GM18519 (cell line): ENCODE measurements around the gene LCE5A.
"Not testable (repeated sequence)": the region's sequence is repeated elsewhere in the genome, so short reads cannot be mapped to it uniquely, and the experiment has no call there.

Experiments
- ATAC-seq: cut with Tn5 transposase; IDR thresholded peaks from one replicate; pipeline ENCODE4 v1.9.1; 2021; ENCODE audit warnings: mild to moderate bottlenecking, moderate library complexity; ENCODE audit not compliant: unreplicated experiment, low FRiP score

Gene LCE5A

GRCh38 chr1:152510503-152510902 lies at the start of gene LCE5A:
Gene LCE5A (plus strand): TSS chr1:152510803. CDS start chr1:152511535, 732 bp downstream.
- ATAC-seq, result no peak

GRCh38 chr1:152461544-152461943 lies 49.1 kb upstream of the LCE5A start:
- no peak for ATAC-seq

- no peak for ATAC-seq
These were observed 48.0 kb upstream of the LCE5A start for GRCh38 chr1:152462636-152463035.

- no peak for ATAC-seq
These were observed 44.4 kb upstream of the LCE5A start for GRCh38 chr1:152466217-152466616.

GRCh38 chr1:152473887-152474537 lies 36.6 kb upstream of the LCE5A start:
- no peak for ATAC-seq

- no peak for ATAC-seq
These were observed 30.6 kb upstream of the LCE5A start for GRCh38 chr1:152479792-152480595.

GRCh38 chr1:152481869-152482664 lies 28.5 kb upstream of the LCE5A start:
- no peak for ATAC-seq

- no peak for ATAC-seq
These were observed 24.1 kb upstream of the LCE5A start for GRCh38 chr1:152486400-152487006.

- ATAC-seq, result no peak
These were observed 22.7 kb upstream of the LCE5A start for GRCh38 chr1:152487871-152488270.

- not testable (repeated sequence) for ATAC-seq
These were observed 19.1 kb upstream of the LCE5A start for GRCh38 chr1:152491537-152491936.

GRCh38 chr1:152495066-152495675 lies 15.4 kb upstream of the LCE5A start:
- ATAC-seq, result no peak

GRCh38 chr1:152497273-152497672 lies 13.3 kb upstream of the LCE5A start:
- no peak for ATAC-seq

GRCh38 chr1:152501704-152502103 lies 8.9 kb upstream of the LCE5A start:
- no peak for ATAC-seq

- ATAC-seq, result no peak
These were observed 8.0 kb upstream of the LCE5A start for GRCh38 chr1:152502496-152503180.

GRCh38 chr1:152505083-152505482 lies 5.5 kb upstream of the LCE5A start:
- ATAC-seq, result no peak

- ATAC-seq, result no peak
These were observed 3.6 kb upstream of the LCE5A start for GRCh38 chr1:152506899-152507498.

GRCh38 chr1:152511596-152511995 lies 993 bp downstream of the LCE5A start:
- no peak for ATAC-seq

GRCh38 chr1:152513081-152513480 lies 2.5 kb downstream of the LCE5A start:
- no peak for ATAC-seq

- no peak for ATAC-seq
These were observed 4.3 kb downstream of the LCE5A start for GRCh38 chr1:152514715-152515433.
